ENCODE data around the gene BCR. TPM values are rescaled to one million over a fixed set of nuclear protein-coding genes. Genes with fewer than 3 reads are reported as not detected.

BCR gene
- total and polyA plus RNA-seq, 2 experiments from 2014 or later = 38.8 to 42.2 TPM

- H3K36me3 ChIP-seq (replicated peaks; ENCODE audit: insufficient read depth, low read depth) = no peaks in the 10 kb centered on the region
- no peaks in the 10 kb centered on the region for H3K9me3 ChIP-seq (ENCODE audit: low read depth)
- no peak overlapping the region for H3K27ac ChIP-seq
- H4K20me1 ChIP-seq (ENCODE audit: insufficient read depth, poor library complexity, severe bottlenecking) = no peaks in the 10 kb centered on the region
- no peak overlapping the region for H3K4me2 ChIP-seq
- no peak overlapping the region for H3K4me3 ChIP-seq
- no peak for DNase-seq (ENCODE audit: low spot score)
- no peaks in the 10 kb centered on the region for H3K27me3 ChIP-seq
- H3K79me2 ChIP-seq = no peaks in the 10 kb centered on the region
- no peaks in the 10 kb centered on the region for H3K9me2 ChIP-seq (replicated peaks; ENCODE audit: insufficient read depth)
- TF ChIP-seq EZH2phosphoT487 (IDR thresholded peaks at IDR 0.05; ENCODE audit: low read depth, severe bottlenecking, unreplicated experiment) (no peak), EZH2 (IDR thresholded peaks at IDR 0.05; ENCODE audit: borderline replicate concordance) (no peak), CTCF (IDR thresholded peaks at IDR 0.05; ENCODE audit: poor library complexity) (no peak)
- 94% methylated on average over 4 of the region's 4 CpGs for WGBS (ENCODE audit: low lambda C conversion rate, missing lambda C conversion rate)
- H2AFZ ChIP-seq = no peak overlapping the region
- peaks cover 3% of the 10 kb centered on the region for H3K4me1 ChIP-seq (ENCODE audit: insufficient read depth)
Measured at GRCh38 chr22:23169043-23169406, 11.3 kb upstream of the BCR start.

- Histone ChIP-seq H2AFZ (no peak overlapping the region), H3K4me3 (no peak overlapping the region), H3K27me3 (no peaks in the 10 kb centered on the region), H3K4me1 (ENCODE audit: insufficient read depth) (peaks cover 18% of the 10 kb centered on the region), H3K9me2 (replicated peaks; ENCODE audit: insufficient read depth) (no peaks in the 10 kb centered on the region), H3K9me3 (ENCODE audit: low read depth) (no peaks in the 10 kb centered on the region), H3K27ac (no peak overlapping the region), H3K36me3 (replicated peaks; ENCODE audit: insufficient read depth, low read depth) (no peaks in the 10 kb centered on the region), H4K20me1 (ENCODE audit: insufficient read depth, poor library complexity, severe bottlenecking) (no peaks in the 10 kb centered on the region), H3K79me2 (no peaks in the 10 kb centered on the region), H3K4me2 (no peak overlapping the region)
- no peak for DNase-seq (ENCODE audit: low spot score)
- no peak for TF ChIP-seq EZH2phosphoT487 (IDR thresholded peaks at IDR 0.05; ENCODE audit: low read depth, severe bottlenecking, unreplicated experiment)
- WGBS (ENCODE audit: low lambda C conversion rate, missing lambda C conversion rate) = 99% methylated on average over 10 of the region's 10 CpGs
Measured at GRCh38 chr22:23175817-23176644, 4.3 kb upstream of the BCR start.

GRCh38 chr22:23176645-23177027 lies 3.7 kb upstream of the BCR start:
- Histone ChIP-seq H3K9me3 (ENCODE audit: low read depth) (no peaks in the 10 kb centered on the region), H3K27ac (no peak overlapping the region), H3K36me3 (replicated peaks; ENCODE audit: insufficient read depth, low read depth) (no peaks in the 10 kb centered on the region), H4K20me1 (ENCODE audit: insufficient read depth, poor library complexity, severe bottlenecking) (peaks cover 4% of the 10 kb centered on the region), H3K4me2 (no peak overlapping the region), H3K4me1 (ENCODE audit: insufficient read depth) (peaks cover 21% of the 10 kb centered on the region), H2AFZ (no peak overlapping the region), H3K4me3 (no peak overlapping the region), H3K9me2 (replicated peaks; ENCODE audit: insufficient read depth) (no peaks in the 10 kb centered on the region), H3K27me3 (no peaks in the 10 kb centered on the region), H3K79me2 (peaks cover 5% of the 10 kb centered on the region)
- DNase-seq (ENCODE audit: low spot score) = no peak
- 91% methylated on average over 9 of the region's 9 CpGs for WGBS (ENCODE audit: low lambda C conversion rate, missing lambda C conversion rate)
- TF ChIP-seq EZH2 (IDR thresholded peaks at IDR 0.05; ENCODE audit: borderline replicate concordance) = no peak
- TF ChIP-seq EZH2phosphoT487 (IDR thresholded peaks at IDR 0.05; ENCODE audit: low read depth, severe bottlenecking, unreplicated experiment) = no peak
- no peak for TF ChIP-seq CTCF (IDR thresholded peaks at IDR 0.05; ENCODE audit: poor library complexity)

GRCh38 chr22:23177197-23177596 lies 3.1 kb upstream of the BCR start:
- TF ChIP-seq EZH2 (IDR thresholded peaks at IDR 0.05; ENCODE audit: borderline replicate concordance) (no peak), CTCF (IDR thresholded peaks at IDR 0.05; ENCODE audit: poor library complexity) (no peak)

More at GRCh38 chr22:23177197-23177596, 3.1 kb upstream of the BCR start:
- no peaks in the 10 kb centered on the region for H3K9me2 ChIP-seq (replicated peaks; ENCODE audit: insufficient read depth)
- peaks cover 26% of the 10 kb centered on the region for H3K4me1 ChIP-seq (ENCODE audit: insufficient read depth)
- H2AFZ ChIP-seq = no peak overlapping the region
- peaks cover 11% of the 10 kb centered on the region for H3K79me2 ChIP-seq
- no peaks in the 10 kb centered on the region for H3K36me3 ChIP-seq (replicated peaks; ENCODE audit: insufficient read depth, low read depth)
- peaks cover 10% of the 10 kb centered on the region for H4K20me1 ChIP-seq (ENCODE audit: insufficient read depth, poor library complexity, severe bottlenecking)
- H3K27ac ChIP-seq = no peak overlapping the region
- no peak for DNase-seq (ENCODE audit: low spot score)
- no peaks in the 10 kb centered on the region for H3K27me3 ChIP-seq
- no peak overlapping the region for H3K4me3 ChIP-seq
- H3K9me3 ChIP-seq (ENCODE audit: low read depth) = no peaks in the 10 kb centered on the region
- 81% methylated on average over 4 of the region's 4 CpGs for WGBS (ENCODE audit: low lambda C conversion rate, missing lambda C conversion rate)
- no peak overlapping the region for H3K4me2 ChIP-seq

Data from hepatocyte (in vitro differentiated cells).